ENCODE results near the gene TMEM92. TPM values are rescaled to one million over a fixed set of nuclear protein-coding genes. Genes with fewer than 3 reads are reported as not detected.

Gene TMEM92
- total RNA-seq, 2 experiments from 2014 or later, result not detected

GRCh38 chr17:50317121-50317520 is 42.9 kb downstream of the TMEM92 start:
- Mint-ChIP-seq H3K27me3 (peaks cover 12% of the 10 kb centered on the region), H3K36me3 (ENCODE audit: low read depth) (no peaks in the 10 kb centered on the region), H3K9me3 (no peaks in the 10 kb centered on the region), H3K4me1 (ENCODE audit: low read depth) (no peaks in the 10 kb centered on the region), H3K27ac (no peak overlapping the region), H3K4me3 (no peak overlapping the region)
- TF ChIP-seq, protein P1, sequence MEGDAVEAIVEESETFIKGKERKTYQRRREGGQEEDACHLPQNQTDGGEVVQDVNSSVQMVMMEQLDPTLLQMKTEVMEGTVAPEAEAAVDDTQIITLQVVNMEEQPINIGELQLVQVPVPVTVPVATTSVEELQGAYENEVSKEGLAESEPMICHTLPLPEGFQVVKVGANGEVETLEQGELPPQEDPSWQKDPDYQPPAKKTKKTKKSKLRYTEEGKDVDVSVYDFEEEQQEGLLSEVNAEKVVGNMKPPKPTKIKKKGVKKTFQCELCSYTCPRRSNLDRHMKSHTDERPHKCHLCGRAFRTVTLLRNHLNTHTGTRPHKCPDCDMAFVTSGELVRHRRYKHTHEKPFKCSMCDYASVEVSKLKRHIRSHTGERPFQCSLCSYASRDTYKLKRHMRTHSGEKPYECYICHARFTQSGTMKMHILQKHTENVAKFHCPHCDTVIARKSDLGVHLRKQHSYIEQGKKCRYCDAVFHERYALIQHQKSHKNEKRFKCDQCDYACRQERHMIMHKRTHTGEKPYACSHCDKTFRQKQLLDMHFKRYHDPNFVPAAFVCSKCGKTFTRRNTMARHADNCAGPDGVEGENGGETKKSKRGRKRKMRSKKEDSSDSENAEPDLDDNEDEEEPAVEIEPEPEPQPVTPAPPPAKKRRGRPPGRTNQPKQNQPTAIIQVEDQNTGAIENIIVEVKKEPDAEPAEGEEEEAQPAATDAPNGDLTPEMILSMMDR (IDR thresholded peaks at IDR 0.05), result no peak
- DNase-seq (no peak), ATAC-seq (no peak)
- intact Hi-C loops (cut with micrococcal nuclease), result no loop called here
- CTCF ChIA-PET, result interaction anchor here (0.9 to 1.7 kb wide), 3 partner anchors 20 to 117 kb away, joined by 3 to 9 read pairs (median 7); partner anchors contain the start of gene COL1A1
- POLR2A ChIA-PET, result no interaction called here

- CTCF ChIA-PET, result interaction anchor here (0.7 to 2.6 kb wide), 3 partner anchors 21 to 118 kb away, joined by 3 to 9 read pairs (median 7); no protein-coding TSS in a partner anchor
- no peak overlapping the region for H3K4me3 Mint-ChIP-seq
- H3K27ac Mint-ChIP-seq, result no peak overlapping the region
- TF ChIP-seq, protein P1 (IDR thresholded peaks at IDR 0.05), result no peak
- DNase-seq, result no peak
- no peaks in the 10 kb centered on the region for H3K9me3 Mint-ChIP-seq
- H3K4me1 Mint-ChIP-seq (ENCODE audit: low read depth), result no peaks in the 10 kb centered on the region
- intact Hi-C loops (cut with micrococcal nuclease), result no loop called here
- peaks cover 4% of the 10 kb centered on the region for H3K27me3 Mint-ChIP-seq
- no peaks in the 10 kb centered on the region for H3K36me3 Mint-ChIP-seq (ENCODE audit: low read depth)
- POLR2A ChIA-PET, result no interaction called here
- ATAC-seq, result no peak
These were observed 44.4 kb downstream of the TMEM92 start for GRCh38 chr17:50318501-50319285.

DNA sequence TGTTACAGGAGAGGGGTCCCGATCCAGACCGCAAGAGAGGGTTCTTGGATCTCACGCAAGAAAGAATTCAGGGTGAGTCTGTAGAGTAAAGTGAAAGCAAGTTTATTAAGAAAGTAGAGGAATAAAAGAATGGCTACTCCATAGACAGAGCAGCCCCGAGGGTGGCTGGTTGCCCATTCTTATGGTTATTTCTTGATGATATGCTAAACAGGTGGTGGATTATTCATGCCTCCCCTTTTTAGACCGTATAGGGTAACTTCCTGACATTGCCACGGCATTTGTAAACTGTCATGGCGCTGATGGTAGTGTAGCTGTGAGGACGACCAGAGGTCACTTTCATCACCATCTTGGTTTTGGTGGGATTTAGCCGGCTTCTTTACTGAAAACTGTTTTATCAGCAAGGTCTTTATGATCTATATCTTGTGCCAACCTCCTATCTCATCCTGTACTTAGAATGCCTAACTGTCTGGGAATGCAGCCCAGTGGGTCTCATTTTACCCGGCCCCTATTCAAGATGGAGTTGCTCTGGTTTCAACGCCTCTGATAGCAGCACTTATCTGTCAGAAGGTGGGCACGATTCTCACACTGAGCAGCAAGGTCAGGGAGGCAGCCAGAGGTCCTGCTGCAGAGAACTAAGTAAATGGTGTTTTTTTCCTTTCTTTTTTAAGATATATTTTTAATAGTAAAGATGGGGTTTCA is 45.2 kb downstream of the TMEM92 start:
- ChIA-PET POLR2A (no interaction called here), CTCF (interaction anchor here (0.7 to 2.6 kb wide), 3 partner anchors 22 to 119 kb away, joined by 3 to 9 read pairs (median 7); no protein-coding TSS in a partner anchor)
- Mint-ChIP-seq H3K4me3 (no peak overlapping the region), H3K27ac (no peak overlapping the region), H3K4me1 (ENCODE audit: low read depth) (no peaks in the 10 kb centered on the region), H3K36me3 (ENCODE audit: low read depth) (no peaks in the 10 kb centered on the region), H3K9me3 (no peaks in the 10 kb centered on the region), H3K27me3 (peaks cover 3% of the 10 kb centered on the region)
- intact Hi-C loops (cut with micrococcal nuclease), result no loop called here
- no peak for ATAC-seq
- TF ChIP-seq, protein P1 (IDR thresholded peaks at IDR 0.05), result no peak
- DNase-seq, result no peak

GRCh38 chr17:50322271-50322670 is 48.0 kb downstream of the TMEM92 start:
- intact Hi-C loops (cut with micrococcal nuclease), result no loop called here
- H3K9me3 Mint-ChIP-seq, result no peaks in the 10 kb centered on the region
- no peaks in the 10 kb centered on the region for H3K27me3 Mint-ChIP-seq
- H3K4me3 Mint-ChIP-seq, result no peak overlapping the region
- DNase-seq, result no peak
- TF ChIP-seq, protein P1 (IDR thresholded peaks at IDR 0.05), result no peak
- no peak overlapping the region for H3K27ac Mint-ChIP-seq
- ATAC-seq, result no peak
- peaks cover 2% of the 10 kb centered on the region for H3K4me1 Mint-ChIP-seq (ENCODE audit: low read depth)
- ChIA-PET POLR2A (no interaction called here), CTCF (interaction anchor here (1.0 kb wide), 2 partner anchors 13 to 124 kb away, joined by 3 to 4 read pairs; no protein-coding TSS in a partner anchor)
- no peaks in the 10 kb centered on the region for H3K36me3 Mint-ChIP-seq (ENCODE audit: low read depth)

GRCh38 chr17:50323060-50323459 is 48.8 kb downstream of the TMEM92 start:
- Mint-ChIP-seq H3K27ac (no peak overlapping the region), H3K27me3 (no peaks in the 10 kb centered on the region), H3K36me3 (ENCODE audit: low read depth) (no peaks in the 10 kb centered on the region), H3K9me3 (no peaks in the 10 kb centered on the region), H3K4me3 (no peak overlapping the region), H3K4me1 (ENCODE audit: low read depth) (peaks cover 2% of the 10 kb centered on the region)
- CTCF ChIA-PET, result interaction anchor here (1.0 to 1.3 kb wide), 3 partner anchors 14 to 160 kb away, joined by 3 to 4 read pairs (median 3); no protein-coding TSS in a partner anchor
- TF ChIP-seq, protein P1 (IDR thresholded peaks at IDR 0.05), result no peak
- intact Hi-C loops (cut with micrococcal nuclease), result no loop called here
- DNase-seq, result no peak
- POLR2A ChIA-PET, result no interaction called here
- ATAC-seq, result no peak

Data from activated CD8-positive, alpha-beta T cell treated with anti-CD3 and anti-CD28 coated beads for 36 hours (primary cell).